ENCODE results near the gene JAM3.

DNA sequence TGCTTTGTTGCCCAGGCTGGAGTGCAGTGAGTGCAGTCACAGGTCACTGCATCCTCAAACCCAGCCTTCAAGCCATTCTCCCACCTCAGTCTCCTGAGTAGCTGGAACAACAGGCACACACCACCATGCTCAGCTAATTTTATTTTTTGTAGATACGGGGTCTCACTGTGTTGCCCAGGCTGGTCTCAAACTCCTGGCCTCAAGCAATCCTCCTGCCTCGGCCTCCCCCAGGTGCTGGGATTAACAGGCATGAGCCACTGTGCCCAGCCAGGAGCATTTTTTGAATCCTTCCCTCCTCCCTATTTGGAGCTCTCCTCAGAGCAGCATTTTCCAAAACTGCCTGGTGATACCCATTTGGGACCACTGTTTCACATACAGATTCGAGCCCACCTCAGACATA, 77.7 kb downstream of the JAM3 start:
- TF ChIP-seq, protein P1, sequence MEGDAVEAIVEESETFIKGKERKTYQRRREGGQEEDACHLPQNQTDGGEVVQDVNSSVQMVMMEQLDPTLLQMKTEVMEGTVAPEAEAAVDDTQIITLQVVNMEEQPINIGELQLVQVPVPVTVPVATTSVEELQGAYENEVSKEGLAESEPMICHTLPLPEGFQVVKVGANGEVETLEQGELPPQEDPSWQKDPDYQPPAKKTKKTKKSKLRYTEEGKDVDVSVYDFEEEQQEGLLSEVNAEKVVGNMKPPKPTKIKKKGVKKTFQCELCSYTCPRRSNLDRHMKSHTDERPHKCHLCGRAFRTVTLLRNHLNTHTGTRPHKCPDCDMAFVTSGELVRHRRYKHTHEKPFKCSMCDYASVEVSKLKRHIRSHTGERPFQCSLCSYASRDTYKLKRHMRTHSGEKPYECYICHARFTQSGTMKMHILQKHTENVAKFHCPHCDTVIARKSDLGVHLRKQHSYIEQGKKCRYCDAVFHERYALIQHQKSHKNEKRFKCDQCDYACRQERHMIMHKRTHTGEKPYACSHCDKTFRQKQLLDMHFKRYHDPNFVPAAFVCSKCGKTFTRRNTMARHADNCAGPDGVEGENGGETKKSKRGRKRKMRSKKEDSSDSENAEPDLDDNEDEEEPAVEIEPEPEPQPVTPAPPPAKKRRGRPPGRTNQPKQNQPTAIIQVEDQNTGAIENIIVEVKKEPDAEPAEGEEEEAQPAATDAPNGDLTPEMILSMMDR (IDR thresholded peaks at IDR 0.05) = no peak
- no peak for TF ChIP-seq FOXK1 (CRISPR knock-in tag; IDR thresholded peaks at IDR 0.05)
- TF ChIP-seq MXD4 (CRISPR knock-in tag; IDR thresholded peaks at IDR 0.05; ENCODE audit: borderline replicate concordance) = no peak
- no peak for TF ChIP-seq NR3C1 (CRISPR knock-in tag; conservative IDR thresholded peaks at IDR 0.05; ENCODE audit: low read depth)
- TF ChIP-seq, protein P2, sequence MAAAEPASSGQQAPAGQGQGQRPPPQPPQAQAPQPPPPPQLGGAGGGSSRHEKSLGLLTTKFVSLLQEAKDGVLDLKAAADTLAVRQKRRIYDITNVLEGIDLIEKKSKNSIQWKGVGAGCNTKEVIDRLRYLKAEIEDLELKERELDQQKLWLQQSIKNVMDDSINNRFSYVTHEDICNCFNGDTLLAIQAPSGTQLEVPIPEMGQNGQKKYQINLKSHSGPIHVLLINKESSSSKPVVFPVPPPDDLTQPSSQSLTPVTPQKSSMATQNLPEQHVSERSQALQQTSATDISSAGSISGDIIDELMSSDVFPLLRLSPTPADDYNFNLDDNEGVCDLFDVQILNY (CRISPR knock-in tag; IDR thresholded peaks at IDR 0.05) = no peak
- no peak for TF ChIP-seq CREM (CRISPR knock-in tag; IDR thresholded peaks at IDR 0.05)
- no peak for TF ChIP-seq GABPB1 (CRISPR knock-in tag; IDR thresholded peaks at IDR 0.05)
- TF ChIP-seq NFE2L1 (CRISPR knock-in tag; IDR thresholded peaks at IDR 0.05) = no peak
- TF ChIP-seq, protein P3, sequence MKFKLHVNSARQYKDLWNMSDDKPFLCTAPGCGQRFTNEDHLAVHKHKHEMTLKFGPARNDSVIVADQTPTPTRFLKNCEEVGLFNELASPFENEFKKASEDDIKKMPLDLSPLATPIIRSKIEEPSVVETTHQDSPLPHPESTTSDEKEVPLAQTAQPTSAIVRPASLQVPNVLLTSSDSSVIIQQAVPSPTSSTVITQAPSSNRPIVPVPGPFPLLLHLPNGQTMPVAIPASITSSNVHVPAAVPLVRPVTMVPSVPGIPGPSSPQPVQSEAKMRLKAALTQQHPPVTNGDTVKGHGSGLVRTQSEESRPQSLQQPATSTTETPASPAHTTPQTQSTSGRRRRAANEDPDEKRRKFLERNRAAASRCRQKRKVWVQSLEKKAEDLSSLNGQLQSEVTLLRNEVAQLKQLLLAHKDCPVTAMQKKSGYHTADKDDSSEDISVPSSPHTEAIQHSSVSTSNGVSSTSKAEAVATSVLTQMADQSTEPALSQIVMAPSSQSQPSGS (CRISPR knock-in tag; IDR thresholded peaks at IDR 0.05; ENCODE audit: borderline replicate concordance, low read depth) = no peak
- TF ChIP-seq, protein P4, sequence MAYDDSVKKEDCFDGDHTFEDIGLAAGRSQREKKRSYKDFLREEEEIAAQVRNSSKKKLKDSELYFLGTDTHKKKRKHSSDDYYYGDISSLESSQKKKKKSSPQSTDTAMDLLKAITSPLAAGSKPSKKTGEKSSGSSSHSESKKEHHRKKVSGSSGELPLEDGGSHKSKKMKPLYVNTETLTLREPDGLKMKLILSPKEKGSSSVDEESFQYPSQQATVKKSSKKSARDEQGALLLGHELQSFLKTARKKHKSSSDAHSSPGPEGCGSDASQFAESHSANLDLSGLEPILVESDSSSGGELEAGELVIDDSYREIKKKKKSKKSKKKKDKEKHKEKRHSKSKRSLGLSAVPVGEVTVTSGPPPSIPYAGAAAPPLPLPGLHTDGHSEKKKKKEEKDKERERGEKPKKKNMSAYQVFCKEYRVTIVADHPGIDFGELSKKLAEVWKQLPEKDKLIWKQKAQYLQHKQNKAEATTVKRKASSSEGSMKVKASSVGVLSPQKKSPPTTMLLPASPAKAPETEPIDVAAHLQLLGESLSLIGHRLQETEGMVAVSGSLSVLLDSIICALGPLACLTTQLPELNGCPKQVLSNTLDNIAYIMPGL (CRISPR knock-in tag; IDR thresholded peaks at IDR 0.05) = no peak

All from WTC11 (cell line).